ENCODE results near the gene MAMDC4. TPM values are rescaled to one million over a fixed set of nuclear protein-coding genes. Genes with fewer than 3 reads are reported as not detected.

The MAMDC4 gene
- total RNA-seq, 2 experiments from 2014 or later: 11.7 to 14.2 TPM

- H3K36me3 ChIP-seq (ENCODE audit: insufficient read depth, low read length): peaks cover 15% of the 10 kb centered on the region; the same call in 1 of the 2 replicates
- H3K4me3 ChIP-seq (ENCODE audit: low read depth, low read length, poor library complexity, severe bottlenecking): no peak overlapping the region
- H3K9me3 ChIP-seq (ENCODE audit: low read length): no peaks in the 10 kb centered on the region
- DNase-seq (ENCODE audit: low spot score): no peak
- no peaks in the 10 kb centered on the region for H3K79me2 ChIP-seq (ENCODE audit: insufficient read depth, low read depth, low read length)
- no peak for TF ChIP-seq CTCF (conservative IDR thresholded peaks at IDR 0.05; ENCODE audit: low read length)
- no peak for TF ChIP-seq EZH2phosphoT487 (IDR thresholded peaks at IDR 0.05; ENCODE audit: borderline replicate concordance, low read depth, low read length)
- no peaks in the 10 kb centered on the region for H4K20me1 ChIP-seq (ENCODE audit: insufficient read depth, low read length)
- H3K4me1 ChIP-seq (ENCODE audit: insufficient read depth, low read length, poor library complexity, severe bottlenecking): no peaks in the 10 kb centered on the region
- no peak overlapping the region for H2AFZ ChIP-seq (ENCODE audit: low read length)
- no TSS peak for BruUV-seq (replicated peaks)
- ChIA-PET CTCF (ENCODE audit: unreplicated experiment) (no interaction called here), POLR2A (no interaction called here)
- H3K27ac ChIP-seq (ENCODE audit: low read depth, low read length, poor library complexity, severe bottlenecking): no peak overlapping the region
- no peaks in the 10 kb centered on the region for H3K9me2 ChIP-seq (ENCODE audit: insufficient read depth, low read length)
- no peak overlapping the region for H3K4me2 ChIP-seq (ENCODE audit: low read length)
- intact Hi-C loops (cut with micrococcal nuclease; ENCODE audit: unreplicated experiment): no loop called here
Observed at GRCh38 chr9:136857581-136858412, 5.7 kb downstream of the MAMDC4 start.

- Histone ChIP-seq H3K4me1 (ENCODE audit: insufficient read depth, low read length, poor library complexity, severe bottlenecking) (no peaks in the 10 kb centered on the region), H3K79me2 (ENCODE audit: insufficient read depth, low read depth, low read length) (no peaks in the 10 kb centered on the region), H3K4me2 (ENCODE audit: low read length) (no peak overlapping the region), H3K4me3 (ENCODE audit: low read depth, low read length, poor library complexity, severe bottlenecking) (no peak overlapping the region), H3K9me3 (ENCODE audit: low read length) (no peaks in the 10 kb centered on the region), H3K27ac (ENCODE audit: low read depth, low read length, poor library complexity, severe bottlenecking) (no peak overlapping the region), H3K36me3 (ENCODE audit: insufficient read depth, low read length) (peaks cover 21% of the 10 kb centered on the region), H4K20me1 (ENCODE audit: insufficient read depth, low read length) (no peaks in the 10 kb centered on the region), H2AFZ (ENCODE audit: low read length) (no peak overlapping the region), H3K9me2 (ENCODE audit: insufficient read depth, low read length) (no peaks in the 10 kb centered on the region)
- POLR2A ChIA-PET: no interaction called here
- intact Hi-C loops (cut with micrococcal nuclease; ENCODE audit: unreplicated experiment): no loop called here
- CTCF ChIA-PET (ENCODE audit: unreplicated experiment): no interaction called here
- TF ChIP-seq EZH2phosphoT487 (IDR thresholded peaks at IDR 0.05; ENCODE audit: borderline replicate concordance, low read depth, low read length) (no peak), CTCF (conservative IDR thresholded peaks at IDR 0.05; ENCODE audit: low read length) (no peak)
- DNase-seq (ENCODE audit: low spot score): no peak
- no TSS peak for BruUV-seq (replicated peaks)
Observed at GRCh38 chr9:136858452-136858843, 6.3 kb downstream of the MAMDC4 start.
